ENCODE results near the gene ZNF331. TPM values are rescaled to one million over a fixed set of nuclear protein-coding genes. Genes with fewer than 3 reads are reported as not detected.

The ZNF331 gene
- total RNA-seq, 1 experiment from 2014 or later: 57.2 TPM

GRCh38 chr19:53537121-53537520, 824 bp upstream of the ZNF331 start:
- Mint-ChIP-seq H3K4me1 (peaks cover 0 to 7% of the 10 kb centered on the region in 2 experiments; a peak in 2 of 4 replicates), H3K27ac (peak overlapping the region in 1 of 3 experiments; percentile 44; a peak in 2 of 7 replicates), H3K36me3 (ENCODE audit: insufficient read depth in 1 of 3, low read depth in 3 of 3) (peaks cover 15 to 64% (median 53%) of the 10 kb centered on the region in 3 experiments), H3K4me3 (peak overlapping the region; percentile 88 to 92), H3K27me3 (ENCODE audit: low read depth) (no peaks in the 10 kb centered on the region; the same call in 1 of the 2 replicates), H3K9me3 (no peaks in the 10 kb centered on the region)
- H3K27ac ChIP-seq (ENCODE audit: insufficient read length, low read depth, low read length): no peak overlapping the region
- no peaks in the 10 kb centered on the region for H3K27me3 ChIP-seq (ENCODE audit: insufficient read depth, low read length)
- no peak overlapping the region for H4K5ac ChIP-seq (ENCODE audit: insufficient read length, low read depth, low read length)
- H3K56ac ChIP-seq (ENCODE audit: insufficient read length, low read depth, low read length): no peak overlapping the region
- H2BK15ac ChIP-seq (ENCODE audit: low read depth, low read length): no peak overlapping the region
- no peak overlapping the region for H2AFZ ChIP-seq (ENCODE audit: low read length)
- no peak overlapping the region for H3T11ph ChIP-seq (ENCODE audit: low read length)
- H4K91ac ChIP-seq (ENCODE audit: insufficient read length, low read depth, low read length): no peak overlapping the region
- no peaks in the 10 kb centered on the region for H4K20me1 ChIP-seq (ENCODE audit: control insufficient read depth, insufficient read depth, insufficient read length)
- no peak overlapping the region for H2BK120ac ChIP-seq (ENCODE audit: low read depth, low read length, poor library complexity, severe bottlenecking)
- TF ChIP-seq, protein P1, sequence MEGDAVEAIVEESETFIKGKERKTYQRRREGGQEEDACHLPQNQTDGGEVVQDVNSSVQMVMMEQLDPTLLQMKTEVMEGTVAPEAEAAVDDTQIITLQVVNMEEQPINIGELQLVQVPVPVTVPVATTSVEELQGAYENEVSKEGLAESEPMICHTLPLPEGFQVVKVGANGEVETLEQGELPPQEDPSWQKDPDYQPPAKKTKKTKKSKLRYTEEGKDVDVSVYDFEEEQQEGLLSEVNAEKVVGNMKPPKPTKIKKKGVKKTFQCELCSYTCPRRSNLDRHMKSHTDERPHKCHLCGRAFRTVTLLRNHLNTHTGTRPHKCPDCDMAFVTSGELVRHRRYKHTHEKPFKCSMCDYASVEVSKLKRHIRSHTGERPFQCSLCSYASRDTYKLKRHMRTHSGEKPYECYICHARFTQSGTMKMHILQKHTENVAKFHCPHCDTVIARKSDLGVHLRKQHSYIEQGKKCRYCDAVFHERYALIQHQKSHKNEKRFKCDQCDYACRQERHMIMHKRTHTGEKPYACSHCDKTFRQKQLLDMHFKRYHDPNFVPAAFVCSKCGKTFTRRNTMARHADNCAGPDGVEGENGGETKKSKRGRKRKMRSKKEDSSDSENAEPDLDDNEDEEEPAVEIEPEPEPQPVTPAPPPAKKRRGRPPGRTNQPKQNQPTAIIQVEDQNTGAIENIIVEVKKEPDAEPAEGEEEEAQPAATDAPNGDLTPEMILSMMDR (conservative IDR thresholded peaks at IDR 0.05): no peak
- H2BK5ac ChIP-seq (ENCODE audit: insufficient read length, low read length): no peak overlapping the region
- H3K18ac ChIP-seq (ENCODE audit: insufficient read length, low read depth, low read length): no peak overlapping the region
- H3K23me2 ChIP-seq (ENCODE audit: insufficient read length, low read depth, low read length, poor library complexity, severe bottlenecking): no peaks in the 10 kb centered on the region
- no peaks in the 10 kb centered on the region for H3K9me3 ChIP-seq (ENCODE audit: control insufficient read depth, low read depth, low read length)
- H2BK12ac ChIP-seq (ENCODE audit: insufficient read length, low read depth, low read length): no peak overlapping the region
- H3K14ac ChIP-seq (ENCODE audit: insufficient read depth, low read length): no peak overlapping the region
- H3K4me2 ChIP-seq (ENCODE audit: insufficient read depth, insufficient read length, low read length): no peak overlapping the region
- H3K9ac ChIP-seq (ENCODE audit: extremely low read depth, insufficient read length, low read length): no peak overlapping the region
- H3K4me1 ChIP-seq (ENCODE audit: insufficient read depth, low read length): no peaks in the 10 kb centered on the region
- H2AK5ac ChIP-seq (ENCODE audit: insufficient read length, low read length): no peak overlapping the region
- H3K4ac ChIP-seq (ENCODE audit: low read depth, low read length): no peak overlapping the region
- no peak overlapping the region for H3K23ac ChIP-seq (ENCODE audit: insufficient read length, low read depth, low read length)
- WGBS (ENCODE audit: extremely low coverage, insufficient read length, low lambda C conversion rate): no CpG with 5 or more reads among the region's 11 CpGs
- H4K8ac ChIP-seq (replicated peaks; ENCODE audit: insufficient read length, low read depth, low read length): no peak overlapping the region
- no peak overlapping the region for H2BK20ac ChIP-seq (ENCODE audit: low read depth, low read length, poor library complexity, severe bottlenecking)
- H3K79me2 ChIP-seq (ENCODE audit: insufficient read depth, low read length): no peaks in the 10 kb centered on the region
- no peaks in the 10 kb centered on the region for H3K79me1 ChIP-seq (ENCODE audit: insufficient read depth, low read depth, low read length, poor library complexity, severe bottlenecking)
- no peak for DNase-seq

Measured in H9 (cell line).